ENCODE measurements around the gene RILPL1.
"Not testable (repeated sequence)": the region's sequence is repeated elsewhere in the genome, so short reads cannot be mapped to it uniquely, and the experiment has no call there.

RILPL1 gene, protein sequence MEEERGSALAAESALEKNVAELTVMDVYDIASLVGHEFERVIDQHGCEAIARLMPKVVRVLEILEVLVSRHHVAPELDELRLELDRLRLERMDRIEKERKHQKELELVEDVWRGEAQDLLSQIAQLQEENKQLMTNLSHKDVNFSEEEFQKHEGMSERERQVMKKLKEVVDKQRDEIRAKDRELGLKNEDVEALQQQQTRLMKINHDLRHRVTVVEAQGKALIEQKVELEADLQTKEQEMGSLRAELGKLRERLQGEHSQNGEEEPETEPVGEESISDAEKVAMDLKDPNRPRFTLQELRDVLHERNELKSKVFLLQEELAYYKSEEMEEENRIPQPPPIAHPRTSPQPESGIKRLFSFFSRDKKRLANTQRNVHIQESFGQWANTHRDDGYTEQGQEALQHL

DNA sequence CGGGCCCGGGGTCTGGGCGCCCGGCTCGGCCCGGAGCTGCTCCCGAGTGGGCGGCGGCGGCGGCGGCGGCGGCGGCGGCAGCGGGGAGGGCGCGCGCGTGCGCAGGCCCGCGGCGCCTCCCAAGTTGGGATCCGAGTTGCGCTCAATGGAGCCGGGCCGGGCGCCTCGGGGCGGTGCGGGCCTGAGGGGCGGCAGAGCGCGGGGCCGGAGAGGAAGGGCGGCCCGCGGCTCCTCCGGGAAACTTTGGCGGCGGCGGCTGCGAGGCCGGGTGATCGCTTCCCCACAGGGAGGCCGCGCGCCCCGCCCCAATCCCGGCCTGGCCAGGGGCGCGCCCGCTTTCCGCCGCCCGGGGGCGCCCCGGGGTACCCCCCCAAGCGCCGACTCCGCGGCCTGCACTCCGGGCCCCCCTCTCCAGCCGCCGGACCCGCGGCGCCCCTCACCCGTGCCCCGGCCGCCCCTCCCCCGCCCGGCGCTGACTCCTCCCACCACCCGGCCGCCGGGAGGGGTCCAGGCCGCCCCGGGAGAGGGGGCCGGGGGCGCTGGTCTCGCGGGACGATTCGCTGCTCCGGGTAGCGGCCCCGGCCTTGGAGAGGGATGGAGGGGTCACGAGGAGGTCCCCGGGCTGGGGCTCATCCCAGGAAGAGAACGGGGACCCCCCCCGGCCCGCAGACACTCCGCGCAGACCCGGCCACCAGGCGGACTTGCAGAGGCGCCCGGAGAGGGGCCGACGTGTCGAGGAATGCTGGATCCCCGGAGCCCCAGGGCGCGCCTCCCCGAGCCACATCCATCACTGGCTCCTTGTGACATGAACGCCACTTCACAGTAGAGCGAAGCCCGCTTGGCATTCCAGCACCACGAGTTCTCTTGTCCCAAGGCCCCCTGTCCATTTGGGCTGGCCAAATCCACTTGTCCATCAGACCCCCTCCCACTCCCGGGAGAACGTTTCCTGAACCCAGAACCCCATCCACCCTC is at the start of gene RILPL1:
Gene RILPL1, minus strand, starts transcription at position 48 of the 972 bp plus-strand sequence. CDS start 237 bp downstream, outside the sequence.
- FAIRE-seq = no peak

DNA sequence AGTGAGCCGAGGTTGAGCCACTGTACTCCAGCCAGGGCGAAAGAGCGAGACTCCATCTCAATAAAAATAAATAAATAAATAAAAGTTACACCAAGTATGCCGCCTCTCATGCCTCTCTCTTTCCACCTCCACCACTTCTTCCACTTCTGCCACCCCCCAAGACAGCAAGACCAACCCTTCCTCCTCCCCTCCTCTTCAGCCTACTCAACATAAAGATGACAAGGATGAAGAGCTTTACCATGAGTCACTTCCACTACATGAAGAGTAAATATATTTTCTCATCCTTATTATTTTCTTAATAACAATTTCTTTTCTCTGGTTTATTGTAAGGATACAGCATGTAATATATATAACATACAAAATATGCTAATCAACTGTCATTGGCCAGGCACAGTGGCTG is 47.3 kb upstream of the RILPL1 start:
- no peak for FAIRE-seq

DNA sequence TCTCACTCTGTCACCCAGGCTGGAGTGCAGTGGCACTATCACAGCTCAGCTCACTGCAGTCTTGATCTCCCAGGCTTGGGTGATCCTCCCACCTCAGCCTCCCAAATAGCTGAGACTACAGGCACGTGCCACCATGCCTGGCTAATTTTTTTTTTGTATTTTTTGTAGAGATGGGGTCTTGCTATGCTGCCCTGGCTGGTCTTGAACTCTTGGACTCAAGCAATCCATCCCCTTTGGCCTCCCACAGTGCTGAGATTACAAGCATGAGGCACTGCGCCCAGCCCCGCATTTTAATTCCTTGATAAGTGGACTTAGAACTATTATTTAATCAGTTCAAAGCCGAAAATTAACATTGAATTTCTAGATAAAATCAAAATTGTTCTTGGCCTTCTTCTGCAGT is 45.3 kb upstream of the RILPL1 start:
- not testable (repeated sequence) for FAIRE-seq

DNA sequence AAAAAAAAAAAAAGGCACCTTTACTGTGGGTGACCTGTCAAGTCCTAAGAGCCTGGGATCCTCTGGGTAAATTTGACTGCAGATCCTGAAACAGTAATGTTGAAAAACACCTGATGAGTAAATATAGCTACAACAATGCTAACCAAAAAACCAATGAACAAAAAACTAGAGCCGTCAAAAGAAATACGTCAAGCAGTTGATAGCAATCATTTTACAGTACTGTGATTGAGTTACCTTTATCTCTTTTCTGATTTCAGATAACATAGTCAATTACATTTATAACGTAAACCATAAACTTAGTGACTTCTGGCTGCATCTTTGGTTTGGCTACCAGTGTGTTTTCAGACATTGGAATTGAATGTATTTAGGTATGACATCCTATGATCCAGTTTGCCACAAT is 44.7 kb upstream of the RILPL1 start:
- no peak for FAIRE-seq

DNA sequence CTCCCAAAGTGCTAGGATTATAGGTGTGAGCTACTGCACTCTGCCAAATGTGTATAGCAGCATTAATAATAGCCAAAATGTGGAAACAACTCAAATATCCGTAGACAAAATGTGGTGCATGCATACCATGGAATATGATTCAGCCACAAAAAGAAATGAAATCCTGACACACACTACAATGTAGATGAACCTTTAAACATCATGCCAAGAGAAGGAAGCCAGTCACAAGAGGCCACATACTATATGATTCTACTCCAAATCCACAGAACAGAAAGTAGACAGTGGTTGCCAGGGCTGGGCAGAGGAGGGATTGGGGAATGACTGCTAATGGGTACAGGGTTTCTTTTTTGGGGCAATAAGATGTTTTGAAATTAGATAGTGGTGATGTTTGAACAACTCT is 43.1 kb upstream of the RILPL1 start:
- FAIRE-seq = no peak

DNA sequence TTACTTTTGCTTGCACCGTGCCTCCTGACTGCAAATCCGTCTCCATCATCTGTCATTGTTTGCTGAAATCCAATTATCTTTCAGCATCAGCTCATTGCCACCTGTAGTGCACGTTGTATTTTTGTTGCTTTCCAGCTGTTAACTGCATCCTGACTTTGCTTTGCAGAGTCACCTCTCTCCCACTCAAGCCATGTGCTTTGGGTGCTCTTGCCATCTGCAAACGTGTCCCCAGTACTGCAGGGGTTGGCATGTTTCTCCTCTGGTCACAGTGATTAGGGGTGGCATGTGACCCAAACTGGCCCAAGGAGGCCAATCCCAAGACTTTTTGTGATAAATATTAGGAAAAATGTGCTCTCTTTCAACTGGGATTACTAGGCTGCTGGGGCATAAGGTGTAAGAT is 40.4 kb upstream of the RILPL1 start:
- no peak for FAIRE-seq

DNA sequence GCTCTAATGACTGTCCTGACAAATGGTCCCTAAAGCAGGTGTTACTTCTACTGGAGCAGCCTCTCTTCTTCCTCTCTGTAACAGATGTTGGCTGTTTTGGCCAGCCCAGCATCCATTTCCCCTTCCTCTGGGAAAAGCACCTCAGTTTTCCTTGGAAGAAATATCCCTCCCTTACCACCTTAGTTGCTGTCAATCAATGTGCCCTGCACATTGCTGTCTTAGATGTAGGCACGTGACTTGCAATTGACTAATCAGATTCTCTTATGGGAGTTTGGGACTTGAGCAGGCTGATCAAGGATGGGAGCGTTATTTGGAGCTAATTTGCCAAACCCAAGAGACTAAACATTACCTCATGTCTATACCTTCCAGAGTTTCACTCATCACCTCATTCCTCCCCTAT is 38.9 kb upstream of the RILPL1 start:
- FAIRE-seq = no peak

DNA sequence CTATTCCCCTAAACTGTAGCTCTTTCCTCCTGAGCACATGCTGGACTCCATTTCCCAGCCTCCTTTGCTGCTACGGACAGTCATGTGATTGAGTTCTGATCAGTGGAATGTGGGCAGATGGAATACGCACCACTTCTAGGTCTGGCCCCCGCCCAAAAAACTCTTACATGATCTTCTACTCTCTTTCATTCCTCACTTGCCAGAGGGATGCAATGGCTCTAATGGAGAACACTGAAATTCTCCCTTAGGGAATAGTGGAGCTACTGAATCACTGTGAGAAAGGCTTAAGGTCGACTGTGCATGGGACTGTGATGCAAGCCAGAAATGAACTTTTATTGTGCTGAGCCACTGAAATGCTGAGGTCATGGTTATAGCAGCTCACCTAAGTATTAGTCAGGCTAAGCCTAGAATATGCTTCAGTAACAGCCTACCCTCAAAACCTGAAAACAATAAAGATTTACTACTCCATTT is 37.9 kb upstream of the RILPL1 start:
- FAIRE-seq = no peak

DNA sequence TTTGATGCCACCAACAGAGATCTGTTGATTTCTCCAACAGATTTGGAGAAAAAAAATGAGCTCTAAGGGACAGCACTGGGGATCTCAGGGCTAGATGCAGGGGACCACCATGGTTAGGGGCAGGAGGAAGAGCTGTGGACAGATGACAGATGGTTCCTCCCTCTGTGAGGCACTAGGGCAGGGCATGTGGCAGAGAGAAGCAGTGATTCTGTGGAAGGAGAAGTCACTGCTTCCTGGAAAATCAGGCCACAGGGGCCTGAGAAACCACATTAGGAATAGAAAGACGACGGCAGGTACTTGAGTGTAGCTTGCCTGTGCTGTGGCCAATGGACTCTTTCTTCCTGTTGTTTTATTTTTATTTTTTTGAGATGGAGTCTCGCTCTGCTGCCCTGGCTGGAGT is 25.9 kb upstream of the RILPL1 start:
- FAIRE-seq = no peak

DNA sequence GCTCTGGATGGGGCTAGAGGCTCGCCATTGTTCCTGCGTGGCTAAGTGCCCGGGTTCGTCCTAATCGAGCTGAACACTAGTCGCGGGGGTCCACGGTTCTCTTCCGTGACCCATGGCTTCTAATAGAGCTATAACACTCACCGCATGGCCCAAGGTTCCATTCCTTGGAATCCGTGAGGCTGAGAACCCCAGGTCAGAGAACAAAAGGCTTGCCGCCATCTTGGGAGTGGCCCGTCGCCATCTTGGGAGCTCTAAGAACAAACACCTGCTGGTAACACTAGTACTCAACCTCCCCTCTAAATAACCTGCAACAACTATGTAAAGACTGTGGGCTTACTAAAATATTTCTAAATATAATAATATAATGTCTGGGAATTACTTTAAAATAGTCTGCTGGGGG is 25.0 kb upstream of the RILPL1 start:
- FAIRE-seq = not testable (repeated sequence)

DNA sequence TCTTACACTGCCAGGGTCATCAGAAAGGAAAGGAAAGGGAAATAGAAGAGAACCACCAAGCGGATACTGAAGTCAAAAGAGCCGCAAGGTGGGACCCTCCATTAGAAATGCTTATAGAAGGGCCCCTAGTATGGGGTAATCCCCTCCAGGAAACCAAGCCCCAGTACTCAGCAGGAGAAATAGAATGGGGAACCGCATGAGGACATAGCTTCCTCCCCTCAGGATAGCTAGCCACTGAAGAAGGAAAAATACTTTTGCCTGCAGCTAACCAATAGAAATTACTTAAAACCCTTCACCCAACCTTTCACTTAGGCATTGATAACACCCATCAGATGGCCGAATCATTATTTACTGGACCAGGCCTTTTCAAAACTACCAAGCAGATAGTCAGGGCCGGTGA is 21.3 kb upstream of the RILPL1 start:
- not testable (repeated sequence) for FAIRE-seq

DNA sequence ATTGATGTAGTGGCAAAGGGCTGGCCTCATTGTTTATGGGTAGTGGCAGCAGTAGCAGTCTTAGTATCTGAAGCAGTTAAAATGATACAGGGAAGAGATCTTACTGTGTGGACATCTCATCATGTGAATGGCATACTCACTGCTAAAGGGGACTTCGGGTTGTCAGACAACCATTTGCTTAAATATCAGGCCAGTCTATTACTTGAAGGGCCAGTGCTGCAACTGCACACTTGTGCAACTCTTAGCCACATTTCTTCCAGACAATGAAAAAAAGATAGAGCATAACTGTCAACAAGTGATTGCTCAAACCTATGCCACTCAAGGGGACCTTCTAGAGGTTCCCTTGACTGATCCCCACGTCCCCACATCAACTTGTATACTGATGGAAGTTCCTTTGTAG is 20.6 kb upstream of the RILPL1 start:
- not testable (repeated sequence) for FAIRE-seq

DNA sequence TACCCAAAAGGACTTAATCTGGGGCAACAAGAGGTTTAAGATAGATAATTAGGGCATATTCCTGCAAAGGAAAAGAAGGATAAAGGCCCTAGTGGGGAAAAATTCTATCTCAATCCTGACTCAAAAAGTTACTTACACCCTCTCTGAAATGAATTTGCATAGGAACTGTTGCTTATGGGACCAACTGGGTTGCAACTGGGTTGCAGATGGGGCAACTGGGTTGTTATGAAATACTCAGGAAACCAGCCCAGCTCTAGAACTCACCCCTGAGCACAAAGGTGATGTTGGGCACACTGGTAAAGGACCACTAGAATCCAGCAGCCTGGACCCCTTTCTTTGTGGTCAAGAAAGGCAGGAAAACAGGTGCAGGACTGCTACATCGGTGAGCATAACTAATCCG is 17.2 kb upstream of the RILPL1 start:
- FAIRE-seq = no peak

DNA sequence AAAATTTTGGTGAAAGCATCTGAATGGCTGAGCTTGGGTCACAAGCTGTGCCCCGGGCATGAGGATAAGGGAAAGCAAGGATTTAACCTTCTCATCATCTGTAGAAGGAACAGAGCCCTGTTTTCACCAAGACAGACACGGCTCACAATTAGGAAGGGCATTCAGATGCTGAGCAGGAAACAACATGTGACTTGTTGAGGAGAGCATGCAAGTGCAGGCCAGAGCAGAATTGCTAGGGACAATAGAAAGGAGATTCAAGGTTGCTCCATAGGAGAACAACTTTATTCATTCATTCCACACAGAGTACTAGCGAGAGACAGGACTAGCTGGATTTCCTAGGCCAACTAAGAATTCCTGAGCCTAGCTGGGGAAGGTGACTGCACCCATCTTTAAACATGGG is 14.6 kb upstream of the RILPL1 start:
- no peak for FAIRE-seq

DNA sequence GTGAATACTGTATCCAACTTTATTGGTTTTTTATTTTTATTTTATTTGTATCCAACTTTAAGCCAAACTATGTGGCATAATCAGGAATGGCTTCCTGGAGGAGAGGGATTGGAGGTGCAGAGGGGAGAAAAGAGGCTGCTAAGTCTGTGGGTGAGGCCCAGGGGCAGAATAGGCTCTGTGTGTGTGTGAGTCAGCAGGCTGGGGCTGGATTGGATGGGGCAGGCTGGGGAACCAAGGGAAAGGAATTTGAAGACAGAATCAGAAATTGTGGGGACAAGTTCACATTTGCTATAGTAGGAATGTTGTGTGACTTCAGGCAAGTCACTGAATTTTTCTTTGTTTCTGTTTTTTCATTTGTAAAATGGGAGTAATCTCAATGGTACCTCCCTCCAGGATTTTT is 12.8 kb upstream of the RILPL1 start:
- FAIRE-seq = no peak

DNA sequence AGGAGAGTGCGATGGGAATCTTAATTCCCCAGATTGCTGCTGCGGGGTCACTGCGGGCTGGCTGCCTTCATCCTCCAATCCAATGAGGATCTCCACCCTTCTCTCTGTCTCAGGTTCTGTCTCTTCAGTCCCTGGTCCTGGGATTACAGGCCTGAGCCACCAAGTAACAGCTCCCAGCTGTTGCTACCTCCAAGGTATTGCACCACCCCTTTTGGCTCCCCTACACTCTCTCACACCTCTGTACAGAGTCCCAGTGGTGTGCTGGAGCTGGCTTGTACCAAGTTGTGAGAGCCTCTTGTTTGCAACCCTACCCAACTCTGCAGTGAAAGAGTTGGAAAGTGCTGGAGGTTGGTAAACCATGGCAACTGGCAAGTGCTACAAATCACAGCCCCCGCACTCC is 10.0 kb upstream of the RILPL1 start:
- FAIRE-seq = no peak

DNA sequence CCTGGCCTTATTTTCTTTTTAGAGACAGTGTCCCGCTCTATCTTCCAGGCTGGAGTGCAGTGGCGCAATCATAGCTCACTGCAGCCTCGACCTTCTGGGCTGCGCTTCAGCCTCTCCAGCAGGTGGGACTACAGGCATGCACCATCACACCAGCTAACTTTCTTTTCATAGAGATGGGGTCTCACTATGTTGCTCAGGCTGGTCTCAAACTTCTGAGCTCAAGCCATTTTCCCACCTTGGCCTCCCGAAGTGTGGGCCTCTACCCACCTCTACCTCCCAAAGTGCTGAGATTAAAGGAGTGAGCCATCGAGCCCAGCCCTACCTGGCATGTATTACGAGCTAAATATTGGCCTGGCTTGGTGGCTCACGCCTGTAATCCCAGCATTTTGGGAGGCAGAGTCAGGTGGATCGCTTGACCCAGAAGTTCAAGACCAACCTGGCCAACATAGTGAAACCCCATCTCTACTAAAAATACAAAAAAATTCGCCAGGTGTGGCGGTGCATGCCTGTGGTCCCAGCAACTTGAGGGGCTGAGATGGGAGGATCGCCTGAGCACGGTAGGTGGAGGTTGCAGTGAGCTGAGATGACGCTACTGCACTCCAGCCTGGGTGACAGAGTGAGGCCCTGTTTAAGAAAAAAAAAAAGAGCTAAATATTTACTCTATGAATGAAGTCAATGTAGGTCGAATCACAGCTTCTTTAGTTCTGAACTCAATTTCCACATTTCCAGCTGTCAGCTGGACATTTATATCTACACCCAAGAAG is 7.6 kb upstream of the RILPL1 start:
- no peak for FAIRE-seq

DNA sequence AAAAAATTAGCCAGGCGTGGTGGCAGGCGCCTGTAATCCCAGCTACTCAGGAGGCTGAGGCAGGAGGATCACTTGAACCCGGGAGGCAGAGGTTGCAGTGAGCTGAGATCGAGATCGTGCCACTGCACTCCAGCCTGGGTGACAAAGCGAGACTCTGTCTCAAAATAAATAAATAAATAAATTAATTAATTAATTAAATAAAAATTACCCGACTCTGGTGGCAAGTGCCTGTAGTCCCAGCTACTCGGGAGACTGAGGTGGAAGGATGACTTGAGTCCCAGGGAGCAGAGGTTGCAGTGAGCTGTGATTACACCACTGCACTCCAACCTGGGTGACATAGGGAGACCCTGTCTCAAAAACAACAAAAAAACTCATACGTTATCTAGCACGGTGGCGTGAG is 2.4 kb upstream of the RILPL1 start:
- FAIRE-seq = not testable (repeated sequence)

DNA sequence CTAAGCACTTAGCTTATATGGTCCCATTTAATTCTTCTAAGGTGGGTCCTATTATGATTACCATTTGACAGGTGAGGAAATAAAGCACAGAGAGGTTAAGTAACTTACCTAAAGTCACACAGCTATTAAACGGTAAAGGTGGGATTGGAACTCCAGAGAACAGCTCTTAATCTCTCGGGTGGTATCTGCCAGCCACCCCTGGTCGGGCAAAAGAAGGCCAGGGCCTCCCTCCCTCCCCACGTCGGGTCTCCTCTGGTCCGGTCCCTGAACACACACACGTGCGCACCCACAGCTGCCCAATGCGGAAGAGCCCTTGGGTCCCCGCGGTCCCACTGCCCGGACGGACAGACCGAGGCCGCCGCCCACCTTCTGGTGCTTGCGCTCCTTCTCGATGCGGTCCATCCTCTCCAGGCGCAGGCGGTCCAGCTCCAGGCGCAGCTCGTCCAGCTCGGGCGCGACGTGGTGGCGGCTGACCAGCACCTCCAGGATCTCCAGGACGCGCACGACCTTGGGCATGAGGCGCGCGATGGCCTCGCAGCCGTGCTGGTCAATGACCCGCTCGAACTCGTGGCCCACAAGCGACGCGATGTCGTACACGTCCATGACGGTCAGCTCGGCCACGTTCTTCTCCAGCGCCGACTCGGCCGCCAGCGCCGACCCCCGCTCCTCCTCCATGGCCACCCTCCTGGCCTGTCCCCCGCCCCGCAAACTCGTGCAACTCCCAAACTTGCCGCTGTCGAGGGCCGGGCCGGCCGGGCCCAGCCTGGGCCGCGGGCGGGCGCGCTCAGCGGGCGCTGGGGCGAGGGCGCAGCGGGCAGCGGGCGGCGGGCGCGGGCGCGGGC is 490 bp downstream of the RILPL1 start:
- no peak for FAIRE-seq

DNA sequence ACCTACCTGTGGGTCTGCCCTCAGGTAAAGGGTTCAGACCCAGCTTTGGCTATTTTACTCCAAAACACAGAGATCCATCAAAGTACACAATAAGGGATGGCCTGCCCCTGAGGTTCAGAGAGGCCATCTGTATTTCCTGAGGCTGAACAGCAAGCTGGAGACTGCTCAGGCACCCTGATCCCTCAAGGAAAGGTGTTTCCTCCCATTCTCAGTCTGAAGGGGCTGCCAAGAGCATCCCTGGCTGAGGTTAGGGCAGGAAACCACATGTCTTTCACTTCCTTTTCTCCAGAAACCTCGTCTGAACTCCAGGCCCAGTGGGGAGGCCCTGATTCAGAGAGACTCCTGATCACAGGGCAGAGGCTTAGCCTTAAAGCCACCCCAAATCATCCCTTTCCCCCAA is 1.5 kb downstream of the RILPL1 start:
- no peak for FAIRE-seq

DNA sequence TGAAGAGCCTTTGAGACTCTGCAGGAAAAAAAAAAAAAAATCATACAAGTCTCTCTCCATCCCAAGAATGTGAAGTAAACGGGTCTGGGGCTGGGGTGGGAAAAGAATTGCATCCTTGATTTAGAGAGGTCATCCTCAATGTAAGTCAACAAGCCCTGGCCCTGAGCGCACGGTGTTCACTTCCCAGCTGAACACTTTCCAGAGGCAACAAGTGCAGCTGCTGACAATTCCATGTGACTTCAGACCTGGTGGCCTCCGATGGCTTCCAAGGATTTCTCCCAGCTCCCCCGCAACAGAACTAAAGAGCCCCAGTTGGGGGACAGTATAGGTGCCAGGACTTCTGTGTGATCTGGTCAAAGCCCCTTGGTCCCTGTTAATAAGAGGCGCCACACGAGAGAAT is 2.4 kb downstream of the RILPL1 start:
- FAIRE-seq = no peak

DNA sequence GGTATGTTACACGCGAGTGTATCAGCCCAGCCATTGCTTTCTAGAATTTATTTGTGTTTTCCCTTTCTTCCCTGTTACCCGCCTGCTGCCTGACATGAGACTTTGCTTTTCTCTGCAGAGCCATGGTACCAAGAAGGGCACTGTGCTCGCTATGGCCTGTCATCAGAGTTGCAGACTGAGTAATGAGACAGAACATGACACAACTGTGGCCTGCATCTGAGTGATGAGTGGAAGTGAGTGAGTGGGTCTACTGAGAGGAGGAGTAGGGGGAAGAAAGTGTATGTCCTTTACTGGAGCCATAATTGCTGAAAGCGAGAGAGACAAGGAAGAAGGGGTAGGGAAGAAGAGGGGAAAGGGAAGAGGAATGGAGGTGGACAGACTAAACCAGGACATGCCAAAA is 2.9 kb downstream of the RILPL1 start:
- no peak for FAIRE-seq

Data from endometrium (tissue), 2 donors.